ENCODE measurements around the gene SEMA3A.

SEMA3A gene

DNA sequence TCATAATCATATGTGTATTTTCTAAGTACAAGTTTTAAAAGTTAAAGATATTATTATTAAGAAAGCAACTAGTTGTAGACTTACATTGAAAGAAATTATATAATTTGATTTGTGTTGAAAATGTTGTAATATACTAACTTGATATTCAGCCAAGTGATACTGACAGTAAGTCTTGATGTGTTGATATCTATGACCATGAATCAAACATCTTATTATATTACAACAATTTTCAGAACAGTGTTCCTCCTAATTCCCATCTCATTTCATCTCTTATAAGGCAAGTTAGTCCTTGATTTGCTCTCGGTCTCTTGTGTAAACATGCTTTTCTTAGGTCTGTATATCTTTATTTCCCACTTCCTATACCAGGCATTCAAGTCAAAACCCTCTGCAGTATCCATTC is 276.4 kb downstream of the SEMA3A start:
- no peak overlapping the region for H3K4me3 ChIP-seq (ENCODE audit: control insufficient read depth, low read depth, low read length)
- DNase-seq (ENCODE audit: low read depth), result no peak
- TF ChIP-seq, protein P1, sequence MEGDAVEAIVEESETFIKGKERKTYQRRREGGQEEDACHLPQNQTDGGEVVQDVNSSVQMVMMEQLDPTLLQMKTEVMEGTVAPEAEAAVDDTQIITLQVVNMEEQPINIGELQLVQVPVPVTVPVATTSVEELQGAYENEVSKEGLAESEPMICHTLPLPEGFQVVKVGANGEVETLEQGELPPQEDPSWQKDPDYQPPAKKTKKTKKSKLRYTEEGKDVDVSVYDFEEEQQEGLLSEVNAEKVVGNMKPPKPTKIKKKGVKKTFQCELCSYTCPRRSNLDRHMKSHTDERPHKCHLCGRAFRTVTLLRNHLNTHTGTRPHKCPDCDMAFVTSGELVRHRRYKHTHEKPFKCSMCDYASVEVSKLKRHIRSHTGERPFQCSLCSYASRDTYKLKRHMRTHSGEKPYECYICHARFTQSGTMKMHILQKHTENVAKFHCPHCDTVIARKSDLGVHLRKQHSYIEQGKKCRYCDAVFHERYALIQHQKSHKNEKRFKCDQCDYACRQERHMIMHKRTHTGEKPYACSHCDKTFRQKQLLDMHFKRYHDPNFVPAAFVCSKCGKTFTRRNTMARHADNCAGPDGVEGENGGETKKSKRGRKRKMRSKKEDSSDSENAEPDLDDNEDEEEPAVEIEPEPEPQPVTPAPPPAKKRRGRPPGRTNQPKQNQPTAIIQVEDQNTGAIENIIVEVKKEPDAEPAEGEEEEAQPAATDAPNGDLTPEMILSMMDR (IDR thresholded peaks at IDR 0.05; ENCODE audit: control insufficient read depth, insufficient read depth, low read depth, low read length, missing control alignments), result no peak

DNA sequence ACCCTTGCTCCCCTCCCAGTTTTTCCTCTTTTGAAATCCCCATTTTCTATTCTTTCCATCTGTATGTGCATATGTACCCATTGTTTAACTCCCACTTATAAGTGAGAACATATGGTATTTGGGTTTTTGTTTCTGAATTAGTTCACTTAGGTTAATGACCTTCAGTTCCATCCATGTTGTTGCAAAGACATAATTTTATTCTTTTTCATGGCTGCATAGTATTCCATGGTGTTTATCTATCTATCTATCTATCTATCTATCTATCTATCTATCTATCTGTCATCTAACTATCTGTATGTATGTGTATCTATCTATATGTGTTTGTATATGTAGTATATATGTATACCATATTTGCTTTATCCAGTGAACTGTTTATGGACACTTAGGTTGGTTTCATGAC is 281.4 kb downstream of the SEMA3A start:
- TF ChIP-seq, protein P1 (IDR thresholded peaks at IDR 0.05; ENCODE audit: control insufficient read depth, insufficient read depth, low read depth, low read length, missing control alignments), result no peak
- H3K4me3 ChIP-seq (ENCODE audit: control insufficient read depth, low read depth, low read length), result no peak overlapping the region
- no peak for DNase-seq (ENCODE audit: low read depth)

DNA sequence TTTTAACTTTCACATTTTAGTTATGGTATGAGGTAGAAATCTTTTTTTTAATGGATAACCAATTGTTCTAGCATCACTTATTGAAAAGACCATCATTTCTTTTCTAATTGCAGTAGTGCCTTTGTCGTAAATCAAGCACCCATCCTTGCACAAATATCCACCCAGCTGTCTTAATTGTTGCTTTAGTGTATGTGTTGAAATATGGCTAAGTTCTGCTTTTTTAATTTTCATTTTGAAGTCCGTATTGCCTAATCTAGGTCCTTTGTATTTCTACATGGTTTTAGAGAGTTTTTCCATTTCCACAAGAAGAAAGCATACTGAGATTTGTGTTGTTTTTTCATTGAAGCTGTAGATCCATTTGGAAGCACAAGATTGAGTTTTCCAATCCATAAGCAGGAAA is 286.1 kb downstream of the SEMA3A start:
- DNase-seq (ENCODE audit: low read depth), result no peak
- H3K4me3 ChIP-seq (ENCODE audit: control insufficient read depth, low read depth, low read length), result no peak overlapping the region
- TF ChIP-seq, protein P1 (IDR thresholded peaks at IDR 0.05; ENCODE audit: control insufficient read depth, insufficient read depth, low read depth, low read length, missing control alignments), result no peak
